H1 (cell line): ENCODE measurements around the gene ZBTB42. TPM values are rescaled to one million over a fixed set of nuclear protein-coding genes. Genes with fewer than 3 reads are reported as not detected.

Experiments used
- CTCF ChIA-PET: fragments of 300-600 bp; sonication (Branson Sonifier 250); formaldehyde crosslinking; loops from one replicate; lab custom pipeline; 2021; ENCODE audit not compliant: partially characterized antibody; lab: Charles Lee
- POLR2A ChIA-PET: fragments of 300-600 bp; sonication (Branson Sonifier 250); formaldehyde crosslinking; loops from one replicate; lab custom pipeline; 2021; ENCODE audit warnings: inconsistent platforms; ENCODE audit not compliant: partially characterized antibody; lab: Charles Lee
- DNase-seq, 2 experiments: peaks; one replicate each; pipeline versions ENCODE4 v3.0.0 to v3.0.0-alpha.2; 2010 to 2022; ENCODE audit warnings: low spot score in 2 of 2, low read depth in 1 of 2, mixed read lengths in 1 of 2
- FAIRE-seq: peaks from 2 replicates; lab custom pipeline; 2011; peaks lifted over from hg19 to GRCh38; lab: Jason Lieb, UNC
- H2AFZ ChIP-seq: 2 replicates; pipeline ENCODE4 v1.8.1; 2012; ENCODE audit warnings: low read length, inconsistent platforms
- H2AK5ac ChIP-seq: 2 replicates; pipeline ENCODE4 v1.6.1; 2013; ENCODE audit warnings: low read depth, low read length
- H2BK120ac ChIP-seq: replicated peaks from 2 replicates; pipeline ENCODE3; 2013; ENCODE audit warnings: low read depth, low read length, inconsistent platforms
- H2BK12ac ChIP-seq: 2 replicates; pipeline ENCODE4 v1.6.1; 2013; ENCODE audit warnings: low read depth, low read length
- H2BK15ac ChIP-seq: 2 replicates; pipeline ENCODE4 v1.6.1; 2013; ENCODE audit warnings: low read length
- H2BK20ac ChIP-seq: 2 replicates; pipeline ENCODE4 v1.6.1; 2013; ENCODE audit warnings: low read length
- H2BK5ac ChIP-seq: 2 replicates; pipeline ENCODE4 v1.6.1; 2013; ENCODE audit warnings: low read depth, low read length
- H3K14ac ChIP-seq: 2 replicates; pipeline ENCODE4 v1.6.1; 2013; ENCODE audit warnings: inconsistent platforms; ENCODE audit not compliant: insufficient read length
- H3K18ac ChIP-seq: 2 replicates; pipeline ENCODE4 v1.6.1; 2013; ENCODE audit warnings: low read length; ENCODE audit errors: extremely low read depth
- H3K23ac ChIP-seq: 2 replicates; pipeline ENCODE4 v1.6.1; 2013; ENCODE audit warnings: inconsistent platforms; ENCODE audit not compliant: insufficient read length
- H3K23me2 ChIP-seq: 2 replicates; pipeline ENCODE4 v1.6.1; 2013; ENCODE audit warnings: low read depth, low read length
- H3K27ac ChIP-seq: 2 replicates; pipeline ENCODE4 v1.6.1; 2011; ENCODE audit warnings: low read depth, low read length, inconsistent platforms
- H3K27me3 ChIP-seq, 4 experiments: replicated peaks in 1 of 4; 1 replicate in 1 of 4; 2 replicates in 3 of 4; pipeline versions ENCODE4 v1.6.1 to v1.8.1; 2011 to 2013; ENCODE audit warnings: low read length in 3 of 4, mild to moderate bottlenecking in 3 of 4, inconsistent platforms in 2 of 4, mixed read lengths in 2 of 4, moderate library complexity in 1 of 4; ENCODE audit not compliant: control insufficient read depth in 3 of 4, insufficient read depth in 3 of 4; ENCODE audit errors: extremely low read depth in 1 of 4
- H3K36me3 ChIP-seq, 4 experiments: 2 replicates each; pipeline versions ENCODE4 v1.6.1 to v1.8.1; 2011 to 2013; ENCODE audit warnings: mild to moderate bottlenecking in 4 of 4, low read length in 3 of 4, moderate library complexity in 2 of 4, control low read depth in 1 of 4, inconsistent platforms in 1 of 4; ENCODE audit not compliant: insufficient read depth in 4 of 4, control insufficient read depth in 2 of 4
- H3K4ac ChIP-seq: replicated peaks from 2 replicates; pipeline ENCODE3; 2013; ENCODE audit warnings: low read length, low read depth, mixed read lengths, inconsistent platforms; ENCODE audit not compliant: insufficient read length
- H3K4me1 ChIP-seq, 4 experiments: replicated peaks in 1 of 4; 1 replicate in 1 of 4; 2 replicates in 3 of 4; pipeline versions ENCODE4 v1.6.1 to v1.8.1; 2011 to 2013; ENCODE audit warnings: low read length in 3 of 4, inconsistent platforms in 2 of 4, mixed read lengths in 1 of 4; ENCODE audit not compliant: insufficient read depth in 4 of 4, control insufficient read depth in 3 of 4
- H3K4me2 ChIP-seq, 2 experiments: 2 replicates each; pipeline versions ENCODE4 v1.6.1 to v1.8.1; 2011 to 2013; ENCODE audit warnings: low read depth in 2 of 2, low read length in 2 of 2, control low read depth in 1 of 2, inconsistent platforms in 1 of 2, mild to moderate bottlenecking in 1 of 2; ENCODE audit not compliant: insufficient read depth in 1 of 2
- H3K4me3 ChIP-seq, 4 experiments: fragments of 200-600, 300-600 bp in 1 of 4; sonication (generic), shearing (Covaris generic), sonication (Bioruptor Twin) in 1 of 4; 2 replicates each; pipeline versions ENCODE4 v1.5.1 to v1.8.1; 2011 to 2016; ENCODE audit warnings: low read length in 4 of 4, low read depth in 3 of 4, control low read depth in 2 of 4, inconsistent platforms in 2 of 4, mild to moderate bottlenecking in 2 of 4, mixed read lengths in 1 of 4, moderate library complexity in 1 of 4; ENCODE audit not compliant: insufficient read depth in 2 of 4; ENCODE audit errors: extremely low read depth in 1 of 4
- H3K56ac ChIP-seq: replicated peaks from 2 replicates; pipeline ENCODE3; 2013; ENCODE audit warnings: low read depth, mild to moderate bottlenecking, mixed read lengths, low read length, inconsistent platforms; ENCODE audit not compliant: insufficient read length
- H3K79me1 ChIP-seq: 2 replicates; pipeline ENCODE4 v1.6.1; 2013; ENCODE audit warnings: low read depth, low read length, control low read depth
- H3K79me2 ChIP-seq, 2 experiments: 2 replicates each; pipeline versions ENCODE4 v1.6.1 to v1.8.1; 2012 to 2013; ENCODE audit warnings: low read length in 2 of 2, mild to moderate bottlenecking in 2 of 2, inconsistent platforms in 1 of 2; ENCODE audit not compliant: insufficient read depth in 2 of 2, control insufficient read depth in 1 of 2
- H3K9ac ChIP-seq, 4 experiments: replicated peaks in 1 of 4; 1 replicate in 1 of 4; 2 replicates in 3 of 4; pipeline versions ENCODE4 v1.6.1 to v1.8.1; 2011 to 2013; ENCODE audit warnings: low read depth in 3 of 4, low read length in 3 of 4, control low read depth in 2 of 4, mild to moderate bottlenecking in 2 of 4, moderate library complexity in 2 of 4, inconsistent platforms in 1 of 4; ENCODE audit errors: extremely low read depth in 1 of 4
- H3K9me3 ChIP-seq, 2 experiments: 2 replicates each; pipeline versions ENCODE4 v1.6.1 to v1.8.1; 2012 to 2013; ENCODE audit warnings: mild to moderate bottlenecking in 2 of 2, moderate library complexity in 2 of 2, control low read depth in 1 of 2, inconsistent platforms in 1 of 2, low read depth in 1 of 2, low read length in 1 of 2, mixed read lengths in 1 of 2; ENCODE audit not compliant: insufficient read depth in 2 of 2
- H4K20me1 ChIP-seq, 2 experiments: replicated peaks in 1 of 2; 2 replicates each; pipeline versions ENCODE3 to v1.8.1; 2011 to 2013; ENCODE audit warnings: inconsistent platforms in 2 of 2, low read length in 2 of 2, mild to moderate bottlenecking in 1 of 2; ENCODE audit not compliant: insufficient read depth in 2 of 2, control insufficient read depth in 1 of 2
- H4K5ac ChIP-seq: 2 replicates; pipeline ENCODE4 v1.6.1; 2013; ENCODE audit warnings: low read length, low read depth, mixed read lengths, inconsistent platforms; ENCODE audit not compliant: insufficient read length
- H4K8ac ChIP-seq: 2 replicates; pipeline ENCODE4 v1.8.0; 2013; ENCODE audit warnings: mild to moderate bottlenecking, moderate library complexity, low read length, inconsistent platforms; ENCODE audit not compliant: insufficient read depth; ENCODE audit errors: extremely low read depth
- H4K91ac ChIP-seq: replicated peaks from 2 replicates; pipeline ENCODE3; 2013; ENCODE audit warnings: low read length, mixed read lengths, inconsistent platforms; ENCODE audit not compliant: insufficient read length
- BACH1 ChIP-seq: IDR thresholded peaks from 2 replicates; pipeline ENCODE4 v1.6.1; 2012; ENCODE audit warnings: low read length, improper control_type of control experiment
- CBX5 ChIP-seq: fragments of 300-800, 300-1000 bp; sonication (generic); IDR thresholded peaks from 2 replicates; pipeline ENCODE4 v1.7.1; 2016; ENCODE audit warnings: antibody characterized with exemption, low read length, low read depth
- CHD2 ChIP-seq: IDR thresholded peaks from 2 replicates; pipeline ENCODE4 v1.6.1; 2012; ENCODE audit warnings: low read length, improper control_type of control experiment
- EP300 ChIP-seq, 2 experiments: IDR thresholded peaks; 1 replicate in 1 of 2; 2 replicates in 1 of 2; pipeline ENCODE4 v1.6.1; 2011 to 2012; ENCODE audit warnings: low read depth in 2 of 2, low read length in 2 of 2, mild to moderate bottlenecking in 2 of 2, borderline replicate concordance in 1 of 2, inconsistent platforms in 1 of 2, moderate library complexity in 1 of 2
- JUN ChIP-seq: IDR thresholded peaks from 2 replicates; pipeline ENCODE4 v1.6.1; 2011; ENCODE audit warnings: low read depth, mild to moderate bottlenecking, improper control_type of control experiment, low read length
- KDM1A ChIP-seq: fragments of 200-600, 300-600 bp; sonication (generic); IDR thresholded peaks from 2 replicates; pipeline ENCODE4 v1.7.1; 2016; ENCODE audit warnings: mild to moderate bottlenecking, low read length, borderline replicate concordance
- POU5F1 ChIP-seq: IDR thresholded peaks from 2 replicates; pipeline ENCODE4 v1.6.1; 2011; ENCODE audit warnings: low read depth, mild to moderate bottlenecking, low read length, moderate library complexity
- RAD21 ChIP-seq, 2 experiments: IDR thresholded peaks in 1 of 2; conservative IDR thresholded peaks in 1 of 2; 2 replicates each; pipeline ENCODE4 v1.6.1; 2011; ENCODE audit warnings: low read depth in 2 of 2, low read length in 2 of 2, improper control_type of control experiment in 1 of 2, inconsistent platforms in 1 of 2, mild to moderate bottlenecking in 1 of 2, moderate library complexity in 1 of 2
- SRF ChIP-seq: IDR thresholded peaks from 2 replicates; pipeline ENCODE4 v1.6.1; 2011; ENCODE audit warnings: mild to moderate bottlenecking, low read depth, low read length, moderate library complexity
- SUZ12 ChIP-seq: fragments of 200-600 bp; sonication (generic); IDR thresholded peaks from 2 replicates; pipeline ENCODE4 v1.6.1; 2012; ENCODE audit warnings: mild to moderate bottlenecking, inconsistent platforms, low read length, moderate library complexity, mixed read lengths
- TAF1 ChIP-seq: IDR thresholded peaks from 2 replicates; pipeline ENCODE4 v1.6.1; 2011; ENCODE audit warnings: mild to moderate bottlenecking, low read depth, low read length
- TAF7 ChIP-seq: optimal IDR thresholded peaks from 2 replicates; pipeline ENCODE3; 2011; ENCODE audit warnings: low read depth, mild to moderate bottlenecking, inconsistent platforms, low read length, moderate library complexity, borderline replicate concordance
- TCF12 ChIP-seq: IDR thresholded peaks from 2 replicates; pipeline ENCODE4 v1.6.1; 2011; ENCODE audit warnings: low read depth, mild to moderate bottlenecking, low read length
- ZNF274 ChIP-seq: IDR thresholded peaks from 2 replicates; pipeline ENCODE4 v1.7.0; 2012; ENCODE audit warnings: low read length, borderline replicate concordance; ENCODE audit errors: extremely low read depth
- WGBS, 2 experiments: shearing (Covaris generic) in 1 of 2; methylation state at CpG; one replicate each; pipeline versions ENCODE4 v1.1.6 to v1.1.7; 2013 to 2015; ENCODE audit warnings: low lambda C conversion rate in 2 of 2, mixed read lengths in 2 of 2, inconsistent platforms in 1 of 2, low coverage in 1 of 2, missing lambda C conversion rate in 1 of 2; ENCODE audit not compliant: insufficient replicate concordance in 2 of 2, insufficient coverage in 1 of 2, insufficient read length in 1 of 2; ENCODE audit errors: extremely low coverage in 1 of 2, missing lambda C conversion rate in 1 of 2; 5-methylcytosine and 5-hydroxymethylcytosine counted together
- polyA plus RNA-seq, 7 experiments: library from polyadenylated mRNA; depleted of rRNA in 3 of 7; stranded (reverse) in 5 of 7; unstranded in 2 of 7; fragments of >200 nt in 5 of 7; fragments of 200-250 nt in 2 of 7; gene quantifications; 1 replicate in 5 of 7; 2 replicates in 1 of 7; 4 replicates in 1 of 7; pipeline versions ENCODE4 v1.2.1 to v1.2.3, GENCODE V29; 2011 to 2013; ENCODE audit warnings: missing spikeins in 2 of 7, mixed read lengths in 2 of 7
- total RNA-seq: library from RNA; stranded (reverse); fragmentation: NEBNext Ultra II Directional; extraction: Animal tissue kit (Norgen Biotek cat#: 25700); gene quantifications from 2 replicates; pipeline ENCODE4 v1.2.1, GENCODE V29; 2021

Gene ZBTB42
- total and polyA plus RNA-seq, 2 of the 8 experiments (the other 6 are each of a cell fraction or from before 2014, with no cell fraction given): 2.8 to 3.1 TPM

- no peak overlapping the region for H2BK5ac ChIP-seq
- H4K8ac ChIP-seq: 0 out of 2 replicates have a peak overlapping the region, but pooled peaks have one; percentile 35
- no peaks in the 10 kb centered on the region for H3K23me2 ChIP-seq
- no peak overlapping the region for H4K91ac ChIP-seq
- no peak overlapping the region for H3K18ac ChIP-seq
- H2AFZ ChIP-seq: no peak overlapping the region
- H4K20me1 ChIP-seq: peaks cover 12 to 13% of the 10 kb centered on the region in 2 experiments
- no peak overlapping the region for H2BK15ac ChIP-seq
- no peak overlapping the region for H2AK5ac ChIP-seq
- no peak overlapping the region for H2BK120ac ChIP-seq
- no peak overlapping the region for H3K9ac ChIP-seq
- no peaks in the 10 kb centered on the region for H3K9me3 ChIP-seq
- H2BK20ac ChIP-seq: no peak overlapping the region
- H4K5ac ChIP-seq: no peak overlapping the region
- no peak overlapping the region for H2BK12ac ChIP-seq
- no peak overlapping the region for H3K4ac ChIP-seq
- no peaks in the 10 kb centered on the region for H3K36me3 ChIP-seq
- ChIA-PET POLR2A (no interaction called here), CTCF (interaction anchor here (1.0 to 4.7 kb wide), 2 partner anchors 11 to 14 kb away, joined by 4 to 31 read pairs; no protein-coding TSS in a partner anchor)
- no peaks in the 10 kb centered on the region; the same call in 1 of the 2 replicates for H3K79me1 ChIP-seq
- H3K4me2 ChIP-seq: no peak overlapping the region
- no peak overlapping the region for H3K23ac ChIP-seq
- 89% methylated on average over 12 of the region's 13 CpGs; no CpG with 5 or more reads in 1 of the 2 experiments for WGBS, 2 experiments
- no peaks in the 10 kb centered on the region for H3K27me3 ChIP-seq
- FAIRE-seq (no peak), DNase-seq (no peak)
- H3K27ac ChIP-seq: no peak overlapping the region
- no peak overlapping the region for H3K4me3 ChIP-seq
- no peak overlapping the region for H3K14ac ChIP-seq
- TF ChIP-seq BACH1: no peak
- TF ChIP-seq TAF7: no peak
- no peak for TF ChIP-seq TCF12
- no peak for TF ChIP-seq SUZ12
- no peak for TF ChIP-seq JUN
- no peak for TF ChIP-seq ZNF274
- no peak for TF ChIP-seq SRF
- TF ChIP-seq TAF1: no peak
- no peak for TF ChIP-seq CBX5
- TF ChIP-seq CHD2: no peak
- no peak for TF ChIP-seq RAD21 (IDR thresholded peaks at IDR 0.05 in 1 of 2, conservative IDR thresholded peaks at IDR 0.05 in 1 of 2; ENCODE audit: low read depth in 2 of 2, low read length in 2 of 2)
- no peak for TF ChIP-seq KDM1A
- no peak for TF ChIP-seq EP300 (IDR thresholded peaks at IDR 0.05; ENCODE audit: borderline replicate concordance in 1 of 2, low read depth in 2 of 2, low read length in 2 of 2)
- TF ChIP-seq POU5F1: no peak
- no peak overlapping the region for H3K56ac ChIP-seq
- H3K79me2 ChIP-seq: no peaks in the 10 kb centered on the region
- H3K4me1 ChIP-seq: no peaks in the 10 kb centered on the region
These were observed 18.1 kb upstream of the ZBTB42 start for GRCh38 chr14:104782808-104783139.
